ENCODE measurements around the gene COPS7A.
"Not testable (repeated sequence)": the region's sequence is repeated elsewhere in the genome, so short reads cannot be mapped to it uniquely, and the experiment has no call there.

COPS7A gene

GRCh38 chr12:6700646-6701051 is 23.2 kb upstream of the COPS7A start, which contains the start of gene PIANP:
PIANP (minus strand) TSS chr12:6700815; CDS start chr12:6698061, 2,754 bp downstream.
- DNase-seq: peak in 31 of 58 donors; percentile 10 to 71 (median 30)

GRCh38 chr12:6701078-6701768 is 22.6 kb upstream of the COPS7A start:
- no peak for DNase-seq

DNA sequence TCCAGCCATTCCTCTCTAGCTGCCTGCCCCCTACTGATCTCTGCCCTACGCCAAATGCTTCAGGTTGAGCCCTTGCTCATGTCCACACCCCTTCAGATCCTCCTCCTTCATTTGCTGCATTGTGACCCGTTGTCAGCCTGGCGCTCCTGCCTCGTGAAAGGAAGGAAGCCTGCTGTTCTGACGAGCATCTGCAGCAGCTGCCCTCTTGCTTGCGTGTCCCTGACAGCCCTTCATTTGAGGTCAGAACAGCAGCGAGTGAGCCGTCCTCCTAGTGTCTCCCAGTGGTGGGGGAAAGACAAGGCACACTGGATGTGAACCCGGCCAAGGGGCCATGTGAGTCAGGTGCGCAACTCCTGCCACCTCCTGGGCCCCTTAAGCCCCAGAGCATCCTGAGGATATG is 20.2 kb upstream of the COPS7A start:
- DNase-seq: no peak

DNA sequence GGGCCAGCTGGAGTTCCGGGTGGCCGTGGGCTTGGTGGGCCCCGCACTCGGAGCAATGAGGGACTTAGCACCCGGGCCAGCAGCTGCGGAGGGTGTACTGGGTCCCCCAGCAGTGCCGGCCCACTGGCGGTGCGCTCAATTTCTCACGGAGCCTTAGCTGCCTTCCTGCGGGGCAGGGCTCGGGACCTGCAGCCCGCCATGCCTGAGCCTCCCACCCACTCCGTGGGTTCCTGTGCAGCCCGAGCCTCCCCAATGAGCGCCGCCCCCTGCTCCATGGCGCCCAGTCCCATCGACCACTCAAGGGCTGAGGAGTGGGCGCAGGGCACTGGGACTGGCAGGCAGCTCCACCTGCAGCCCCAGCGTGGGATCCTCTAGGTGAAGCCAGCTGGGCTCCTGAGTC is 15.5 kb upstream of the COPS7A start:
- not testable (repeated sequence) for DNase-seq

DNA sequence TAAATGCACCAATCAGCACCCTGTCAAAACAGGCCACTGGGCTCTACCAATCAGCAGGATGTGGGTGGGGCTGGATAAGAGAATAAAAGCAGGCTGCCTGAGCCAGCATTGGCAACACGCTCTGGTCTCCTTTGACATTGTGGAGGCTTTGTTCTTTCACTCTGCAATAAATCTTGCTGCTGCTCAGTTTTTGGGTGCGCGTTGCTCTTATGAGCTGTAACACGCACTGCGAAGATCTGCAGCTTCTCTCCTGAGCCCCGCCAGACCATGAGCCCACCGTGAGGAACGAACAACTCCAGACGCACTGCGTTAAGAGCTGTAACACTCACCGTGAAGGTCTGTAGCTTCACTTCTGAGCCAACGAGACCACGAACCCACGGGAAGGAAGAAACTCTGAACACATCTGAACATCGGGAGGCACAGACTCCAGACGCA is 14.9 kb upstream of the COPS7A start:
- no peak for DNase-seq

- not testable (repeated sequence) for DNase-seq
Measured at GRCh38 chr12:6716031-6716873, 7.6 kb upstream of the COPS7A start.

GRCh38 chr12:6716874-6717437 is 6.9 kb upstream of the COPS7A start:
- no peak for DNase-seq

- no peak for DNase-seq
Measured at GRCh38 chr12:6722863-6723262, 983 bp upstream of the COPS7A start.

DNA sequence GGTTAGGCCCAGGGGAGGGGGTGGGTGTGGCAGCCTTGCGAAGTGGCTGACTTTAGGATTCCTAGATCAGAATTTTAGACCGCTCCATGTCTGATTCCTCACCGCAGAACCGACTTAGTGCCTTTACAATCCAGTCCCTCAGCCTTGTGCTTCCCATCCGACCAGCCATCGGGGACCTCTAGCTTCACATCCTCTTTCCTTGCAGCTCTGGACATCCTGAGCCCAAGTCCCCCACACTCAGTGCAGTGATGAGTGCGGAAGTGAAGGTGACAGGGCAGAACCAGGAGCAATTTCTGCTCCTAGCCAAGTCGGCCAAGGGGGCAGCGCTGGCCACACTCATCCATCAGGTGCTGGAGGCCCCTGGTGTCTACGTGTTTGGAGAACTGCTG is 557 bp downstream of the COPS7A start:
- DNase-seq: peak in 9 of 58 donors; percentile 6 to 72 (median 37)

GRCh38 chr12:6725350-6725749 is 1.5 kb downstream of the COPS7A start:
- no peak for DNase-seq

GRCh38 chr12:6729186-6729585 is 5.3 kb downstream of the COPS7A start:
- DNase-seq: no peak

GRCh38 chr12:6730169-6730568 is 6.3 kb downstream of the COPS7A start:
- no peak for DNase-seq

- DNase-seq: no peak
Measured at GRCh38 chr12:6734506-6735387, 10.9 kb downstream of the COPS7A start.

DNA sequence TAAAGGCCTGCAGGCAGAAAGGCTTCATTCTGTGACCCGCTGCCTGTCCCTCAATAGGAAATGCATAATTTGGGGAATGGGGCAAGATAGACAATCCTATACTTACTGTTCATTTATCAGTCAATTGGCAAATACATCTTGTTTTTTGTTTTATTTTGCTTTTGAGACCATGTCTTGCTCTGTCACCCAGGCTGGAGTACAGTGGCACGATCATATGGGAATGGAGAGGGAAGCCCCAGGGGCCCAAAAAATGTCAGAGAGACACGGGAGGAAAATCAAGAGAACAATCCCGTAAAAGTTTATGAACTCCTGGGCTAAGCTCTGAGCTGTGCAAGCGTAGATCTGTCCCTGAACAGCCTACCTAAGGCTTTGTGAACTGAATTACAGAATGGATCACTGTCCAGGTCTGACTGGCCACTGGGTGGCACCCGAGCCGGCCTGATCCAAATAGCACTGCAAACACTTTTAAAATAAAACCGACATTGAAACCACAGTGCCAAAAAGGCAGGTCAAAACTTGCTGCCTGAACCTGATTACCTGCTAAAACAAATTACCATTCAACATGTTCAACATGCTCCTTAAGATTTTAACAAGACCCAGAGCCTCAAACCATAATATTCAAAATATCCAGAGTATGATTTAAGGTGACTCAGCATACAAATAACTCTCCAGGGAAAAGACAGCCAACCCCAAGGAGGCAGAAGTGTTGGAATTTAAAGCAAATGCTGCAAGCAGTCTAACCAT is 11.8 kb downstream of the COPS7A start:
- DNase-seq: peak in 51 of 58 donors; percentile 1 to 80 (median 24)

DNA sequence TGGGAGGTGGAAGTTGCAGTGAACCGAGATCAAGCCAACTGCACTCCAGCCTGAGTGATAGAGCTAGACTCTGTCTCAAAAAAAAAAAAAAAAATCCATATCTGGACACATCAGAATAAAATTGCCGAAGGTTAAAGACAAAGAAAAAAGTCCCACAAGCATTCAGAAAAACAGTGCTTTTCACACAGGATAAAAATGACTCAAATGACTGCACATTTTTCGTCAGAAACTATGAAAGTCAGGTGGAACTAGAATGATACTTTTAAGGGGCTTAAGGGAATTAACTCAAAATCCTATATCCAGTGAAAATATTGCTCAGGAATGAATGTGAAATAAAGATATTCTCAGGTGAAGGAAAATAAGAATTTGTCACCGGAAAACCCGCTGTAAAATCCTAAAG is 12.9 kb downstream of the COPS7A start:
- DNase-seq: no peak

- not testable (repeated sequence) for DNase-seq
Measured at GRCh38 chr12:6742080-6742479, 18.2 kb downstream of the COPS7A start.

- DNase-seq: no peak
Measured at GRCh38 chr12:6742834-6743233, 19.0 kb downstream of the COPS7A start.

DNA sequence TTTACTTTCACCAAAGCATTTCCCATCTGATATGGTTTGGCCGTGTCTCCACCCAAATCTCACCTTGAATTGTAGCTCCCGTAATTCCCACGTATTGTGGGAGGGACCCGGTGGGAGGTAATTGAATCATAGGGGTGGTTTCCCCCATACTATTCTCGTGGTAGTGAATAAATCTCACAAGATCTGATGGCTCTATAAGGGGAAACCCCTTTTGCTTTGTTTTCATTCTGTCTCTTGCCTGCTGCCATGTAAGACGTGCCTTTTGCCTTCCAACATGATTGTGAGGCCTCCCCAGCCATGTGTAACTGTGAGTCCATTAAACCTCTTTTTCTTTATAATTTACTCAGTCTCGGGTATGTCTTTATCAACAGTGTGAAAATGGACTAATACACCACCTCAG is 19.5 kb downstream of the COPS7A start:
- not testable (repeated sequence) for DNase-seq

GRCh38 chr12:6745741-6746525 is 22.1 kb downstream of the COPS7A start:
- no peak for DNase-seq

- DNase-seq: no peak
Measured at GRCh38 chr12:6747216-6747615, 23.4 kb downstream of the COPS7A start.
